HepG2 (cell line): ENCODE results near the gene KRTAP25-1.

Experiments
- CTCF ChIP-seq: sonication (generic); formaldehyde crosslinking; IDR thresholded peaks from 2 replicates; pipeline ENCODE4 v1.5.0; 2020; ENCODE audit warnings: mild to moderate bottlenecking, missing genetic modification reagents, moderate library complexity
- ZNF382 ChIP-seq: sonication (generic); formaldehyde crosslinking; IDR thresholded peaks from 2 replicates; pipeline ENCODE4 v1.5.0; 2020; ENCODE audit warnings: missing genetic modification reagents, mild to moderate bottlenecking, borderline replicate concordance

GRCh38 chr21:30329203-30329875 is 40.0 kb upstream of the KRTAP25-1 start:
- TF ChIP-seq ZNF382 (CRISPR knock-in tag) (no peak), CTCF (CRISPR knock-in tag) (no peak)
